GM12873 (cell line): ENCODE measurements around the gene NCOA7.

Source experiments
- CTCF ChIP-seq: IDR thresholded peaks from 2 replicates; pipeline ENCODE4 v1.5.1; 2012; ENCODE audit warnings: low read depth, mild to moderate bottlenecking, moderate library complexity, low read length, control low read depth; ENCODE audit not compliant: insufficient read depth; ENCODE audit errors: missing control alignments

Gene NCOA7

GRCh38 chr6:125839471-125839870, 48.7 kb downstream of the NCOA7 start:
- no peak for TF ChIP-seq CTCF

DNA sequence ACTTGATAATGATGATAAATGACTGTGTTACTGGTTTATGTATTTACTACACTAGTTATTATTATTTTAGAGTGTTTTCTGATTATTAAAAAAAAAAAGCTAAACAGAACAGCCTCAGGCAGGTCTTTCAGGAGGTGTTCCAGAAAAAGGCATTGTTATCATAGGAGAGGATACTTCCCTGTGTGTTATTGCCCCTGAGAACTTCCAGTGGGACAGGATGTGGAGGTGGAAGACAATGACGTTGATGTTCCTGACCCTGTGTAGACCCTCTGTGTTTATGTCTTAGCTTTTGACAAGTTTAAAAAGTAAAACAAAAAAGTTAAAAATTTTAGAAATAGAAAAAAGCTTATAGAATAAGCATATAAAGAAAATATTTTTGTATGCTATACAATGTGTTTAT, 49.1 kb downstream of the NCOA7 start:
- no peak for TF ChIP-seq CTCF

- TF ChIP-seq CTCF = no peak
Measured at GRCh38 chr6:125841356-125842090, 50.8 kb downstream of the NCOA7 start.

DNA sequence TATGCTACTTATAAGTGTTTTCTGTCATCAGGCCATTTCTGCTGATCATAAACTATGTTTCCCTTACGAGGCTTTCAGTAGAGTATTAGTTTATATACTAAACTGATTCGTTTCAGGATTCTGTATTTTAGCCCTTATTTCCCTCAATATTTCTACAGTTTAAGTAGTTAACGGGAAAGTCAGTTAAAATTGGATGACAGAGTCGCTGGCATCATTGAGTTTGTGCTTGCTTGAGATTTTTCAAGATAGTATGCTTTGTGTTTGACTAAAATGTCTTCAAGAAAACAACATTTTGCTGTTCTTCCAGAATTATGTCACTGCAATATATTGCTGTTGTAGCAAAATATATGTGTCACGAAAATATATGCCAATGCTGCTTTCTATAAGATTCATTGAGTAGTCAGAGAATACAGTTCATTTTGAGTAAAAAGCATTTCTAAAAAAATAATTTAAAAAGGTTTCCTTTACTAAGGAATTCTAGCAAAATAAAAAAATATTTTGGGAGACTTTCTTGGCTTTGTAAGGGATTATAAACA, 51.4 kb downstream of the NCOA7 start:
- TF ChIP-seq CTCF = no peak

GRCh38 chr6:125843593-125843992, 52.8 kb downstream of the NCOA7 start:
- TF ChIP-seq CTCF = no peak

- TF ChIP-seq CTCF = no peak
Measured at GRCh38 chr6:125844989-125845388, 54.2 kb downstream of the NCOA7 start.

- no peak for TF ChIP-seq CTCF
Measured at GRCh38 chr6:125846292-125847024, 55.7 kb downstream of the NCOA7 start.
